ENCODE results near the gene ATXN7L1. TPM values are rescaled to one million over a fixed set of nuclear protein-coding genes. Genes with fewer than 3 reads are reported as not detected.

The ATXN7L1 gene
- total and polyA plus RNA-seq, 2 of the 13 experiments (the other 11 are each of a cell fraction or from before 2014, with no cell fraction given) = 4.1 to 7.8 TPM

GRCh38 chr7:105685161-105685560 lies 191.2 kb downstream of the ATXN7L1 start (continued):
- TF ChIP-seq MTA3 (CRISPR knock-in tag; IDR thresholded peaks at IDR 0.05) = no peak
- no peak for TF ChIP-seq ZBTB38 (CRISPR knock-in tag; IDR thresholded peaks at IDR 0.05)

DNA sequence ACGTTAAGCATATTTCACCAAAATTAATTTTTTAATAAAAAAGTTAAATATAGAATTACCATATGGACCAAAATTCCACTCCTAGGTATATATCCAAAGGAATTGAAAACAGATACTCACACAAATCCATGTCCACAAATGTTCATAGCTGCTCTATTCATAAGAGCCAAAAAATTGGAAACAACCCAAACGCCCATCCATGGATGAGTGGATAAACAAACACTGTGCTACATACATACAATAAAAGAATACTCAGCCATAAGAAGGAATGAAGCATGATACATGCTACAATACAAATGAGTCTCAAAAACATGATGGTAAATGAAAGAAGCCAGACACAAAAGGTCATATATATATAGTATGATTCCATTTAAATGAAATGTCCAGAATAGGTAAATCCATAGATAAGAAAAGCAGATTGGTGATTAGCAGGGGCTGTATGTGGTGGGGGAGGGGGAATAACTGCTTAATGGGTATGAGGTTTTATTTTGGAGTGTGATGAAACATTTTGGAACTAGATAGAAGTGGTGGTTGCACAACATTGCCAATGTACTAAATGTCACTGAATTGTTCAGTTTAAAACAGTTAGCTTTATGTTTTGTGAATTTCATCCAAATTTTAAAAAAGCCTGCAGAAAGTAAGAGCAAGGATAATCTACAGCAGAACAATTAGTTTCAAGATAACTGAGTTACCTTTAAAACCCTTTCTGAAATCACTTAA lies 193.9 kb downstream of the ATXN7L1 start:
- intact Hi-C loops (cut with micrococcal nuclease; ENCODE audit: unreplicated experiment) = no loop called here
- BruUV-seq (replicated peaks) = no TSS peak
- H3K36me3 ChIP-seq (replicated peaks in 1 of 2; ENCODE audit: control insufficient read depth in 1 of 2, insufficient read depth in 2 of 2, low read length in 2 of 2) = no peaks in the 10 kb centered on the region
- in situ Hi-C loops (cut with HindIII; ENCODE audit: extremely low pct_ligation_motif_present, low pct_unique_long_range_greater_than_20kb) = no loop called here
- H3K4me3 ChIP-seq (replicated peaks in 1 of 3; ENCODE audit: insufficient read depth in 1 of 3, low read depth in 2 of 3, low read length in 3 of 3) = no peak overlapping the region
- H3K4me2 ChIP-seq (ENCODE audit: low read depth, low read length) = no peak overlapping the region
- H3K27me3 ChIP-seq (ENCODE audit: control insufficient read depth in 1 of 2, insufficient read depth in 2 of 2, low read length in 2 of 2) = no peaks in the 10 kb centered on the region
- no peak overlapping the region for H3K27ac ChIP-seq (ENCODE audit: extremely low read length, insufficient read depth, low read length)
- FAIRE-seq = no peak
- no peaks in the 10 kb centered on the region for H3K9me3 ChIP-seq (ENCODE audit: low read length)
- ChIA-PET CTCF (ENCODE audit: low intra/inter-chr PET ratio, low total read pairs) (no interaction called here), POLR2A (no interaction called here)
- no peaks in the 10 kb centered on the region for H3K79me2 ChIP-seq (ENCODE audit: insufficient read depth, low read length)
- TF ChIP-seq, protein P1, sequence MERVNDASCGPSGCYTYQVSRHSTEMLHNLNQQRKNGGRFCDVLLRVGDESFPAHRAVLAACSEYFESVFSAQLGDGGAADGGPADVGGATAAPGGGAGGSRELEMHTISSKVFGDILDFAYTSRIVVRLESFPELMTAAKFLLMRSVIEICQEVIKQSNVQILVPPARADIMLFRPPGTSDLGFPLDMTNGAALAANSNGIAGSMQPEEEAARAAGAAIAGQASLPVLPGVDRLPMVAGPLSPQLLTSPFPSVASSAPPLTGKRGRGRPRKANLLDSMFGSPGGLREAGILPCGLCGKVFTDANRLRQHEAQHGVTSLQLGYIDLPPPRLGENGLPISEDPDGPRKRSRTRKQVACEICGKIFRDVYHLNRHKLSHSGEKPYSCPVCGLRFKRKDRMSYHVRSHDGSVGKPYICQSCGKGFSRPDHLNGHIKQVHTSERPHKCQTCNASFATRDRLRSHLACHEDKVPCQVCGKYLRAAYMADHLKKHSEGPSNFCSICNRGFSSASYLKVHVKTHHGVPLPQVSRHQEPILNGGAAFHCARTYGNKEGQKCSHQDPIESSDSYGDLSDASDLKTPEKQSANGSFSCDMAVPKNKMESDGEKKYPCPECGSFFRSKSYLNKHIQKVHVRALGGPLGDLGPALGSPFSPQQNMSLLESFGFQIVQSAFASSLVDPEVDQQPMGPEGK (CRISPR knock-in tag; IDR thresholded peaks at IDR 0.05) = no peak
- TF ChIP-seq KDM4B (CRISPR knock-in tag; IDR thresholded peaks at IDR 0.05) (no peak), TCF7 (IDR thresholded peaks at IDR 0.05; ENCODE audit: low read depth) (no peak), ZBTB21 (CRISPR knock-in tag; IDR thresholded peaks at IDR 0.05) (no peak), NFRKB (IDR thresholded peaks at IDR 0.05) (no peak), GATAD2A (CRISPR knock-in tag; IDR thresholded peaks at IDR 0.05) (no peak), CEBPB (IDR thresholded peaks at IDR 0.05; ENCODE audit: borderline replicate concordance, low read depth, low read length) (peak; percentile 30; the same call in 1 of the 2 replicates)
- TF ChIP-seq, protein P2, sequence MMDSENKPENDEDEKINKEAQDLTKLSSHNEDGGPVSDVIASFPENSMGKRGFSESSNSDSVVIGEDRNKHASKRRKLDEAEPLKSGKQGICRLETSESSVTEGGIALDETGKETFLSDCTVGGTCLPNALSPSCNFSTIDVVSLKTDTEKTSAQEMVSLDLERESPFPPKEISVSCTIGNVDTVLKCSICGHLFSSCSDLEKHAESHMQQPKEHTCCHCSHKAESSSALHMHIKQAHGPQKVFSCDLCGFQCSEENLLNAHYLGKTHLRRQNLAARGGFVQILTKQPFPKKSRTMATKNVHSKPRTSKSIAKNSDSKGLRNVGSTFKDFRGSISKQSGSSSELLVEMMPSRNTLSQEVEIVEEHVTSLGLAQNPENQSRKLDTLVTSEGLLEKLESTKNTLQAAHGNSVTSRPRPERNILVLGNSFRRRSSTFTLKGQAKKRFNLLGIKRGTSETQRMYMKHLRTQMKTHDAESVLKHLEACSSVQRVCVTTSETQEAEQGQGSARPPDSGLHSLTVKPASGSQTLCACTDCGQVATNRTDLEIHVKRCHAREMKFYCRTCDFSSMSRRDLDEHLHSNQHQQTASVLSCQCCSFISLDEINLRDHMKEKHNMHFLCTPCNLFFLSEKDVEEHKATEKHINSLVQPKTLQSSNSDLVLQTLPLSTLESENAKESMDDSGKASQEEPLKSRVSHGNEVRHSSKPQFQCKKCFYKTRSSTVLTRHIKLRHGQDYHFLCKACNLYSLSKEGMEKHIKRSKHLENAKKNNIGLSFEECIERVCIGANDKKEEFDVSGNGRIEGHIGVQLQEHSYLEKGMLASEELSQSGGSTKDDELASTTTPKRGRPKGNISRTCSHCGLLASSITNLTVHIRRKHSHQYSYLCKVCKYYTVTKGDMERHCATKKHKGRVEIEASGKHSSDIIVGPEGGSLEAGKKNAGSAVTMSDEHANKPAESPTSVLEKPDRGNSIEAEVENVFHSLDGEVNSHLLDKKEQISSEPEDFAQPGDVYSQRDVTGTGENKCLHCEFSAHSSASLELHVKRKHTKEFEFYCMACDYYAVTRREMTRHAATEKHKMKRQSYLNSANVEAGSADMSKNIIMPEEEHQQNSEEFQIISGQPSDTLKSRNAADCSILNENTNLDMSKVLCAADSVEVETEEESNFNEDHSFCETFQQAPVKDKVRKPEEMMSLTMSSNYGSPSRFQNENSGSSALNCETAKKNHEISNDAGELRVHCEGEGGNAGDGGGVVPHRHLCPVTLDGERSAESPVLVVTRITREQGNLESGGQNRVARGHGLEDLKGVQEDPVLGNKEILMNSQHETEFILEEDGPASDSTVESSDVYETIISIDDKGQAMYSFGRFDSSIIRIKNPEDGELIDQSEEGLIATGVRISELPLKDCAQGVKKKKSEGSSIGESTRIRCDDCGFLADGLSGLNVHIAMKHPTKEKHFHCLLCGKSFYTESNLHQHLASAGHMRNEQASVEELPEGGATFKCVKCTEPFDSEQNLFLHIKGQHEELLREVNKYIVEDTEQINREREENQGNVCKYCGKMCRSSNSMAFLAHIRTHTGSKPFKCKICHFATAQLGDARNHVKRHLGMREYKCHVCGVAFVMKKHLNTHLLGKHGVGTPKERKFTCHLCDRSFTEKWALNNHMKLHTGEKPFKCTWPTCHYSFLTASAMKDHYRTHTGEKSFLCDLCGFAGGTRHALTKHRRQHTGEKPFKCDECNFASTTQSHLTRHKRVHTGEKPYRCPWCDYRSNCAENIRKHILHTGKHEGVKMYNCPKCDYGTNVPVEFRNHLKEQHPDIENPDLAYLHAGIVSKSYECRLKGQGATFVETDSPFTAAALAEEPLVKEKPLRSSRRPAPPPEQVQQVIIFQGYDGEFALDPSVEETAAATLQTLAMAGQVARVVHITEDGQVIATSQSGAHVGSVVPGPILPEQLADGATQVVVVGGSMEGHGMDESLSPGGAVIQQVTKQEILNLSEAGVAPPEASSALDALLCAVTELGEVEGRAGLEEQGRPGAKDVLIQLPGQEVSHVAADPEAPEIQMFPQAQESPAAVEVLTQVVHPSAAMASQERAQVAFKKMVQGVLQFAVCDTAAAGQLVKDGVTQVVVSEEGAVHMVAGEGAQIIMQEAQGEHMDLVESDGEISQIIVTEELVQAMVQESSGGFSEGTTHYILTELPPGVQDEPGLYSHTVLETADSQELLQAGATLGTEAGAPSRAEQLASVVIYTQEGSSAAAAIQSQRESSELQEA (CRISPR knock-in tag; IDR thresholded peaks at IDR 0.05; ENCODE audit: not compliant biosample characterization) = no peak
- H2AFZ ChIP-seq (ENCODE audit: low read length) = no peak overlapping the region
- DNase-seq (ENCODE audit: low spot score) = no peak
- WGBS (ENCODE audit: low lambda C conversion rate) = 99% methylated on average over 2 of the region's 2 CpGs
- no peak overlapping the region for H3K9ac ChIP-seq (ENCODE audit: insufficient read depth, low read depth, low read length)
- H3K4me1 ChIP-seq (ENCODE audit: insufficient read depth, low read length) = peaks cover 15% of the 10 kb centered on the region
- H4K20me1 ChIP-seq (ENCODE audit: insufficient read depth, low read length) = no peaks in the 10 kb centered on the region
- no peak for ATAC-seq
